ENCODE measurements around the gene TTC31.

Gene TTC31

GRCh38 chr2:74524955-74525716 is 42.3 kb downstream of the TTC31 start:
- no peak for DNase-seq (ENCODE audit: low spot score)
- no peak for FAIRE-seq

GRCh38 chr2:74525717-74526648 is 43.1 kb downstream of the TTC31 start, which contains the start of gene DQX1:
Gene DQX1, minus strand, starts transcription at chr2:74526231. Its CDS starts 502 bp downstream, at chr2:74525729.
- FAIRE-seq, result no peak
- peak; percentile 8 for DNase-seq (ENCODE audit: low spot score)

DNA sequence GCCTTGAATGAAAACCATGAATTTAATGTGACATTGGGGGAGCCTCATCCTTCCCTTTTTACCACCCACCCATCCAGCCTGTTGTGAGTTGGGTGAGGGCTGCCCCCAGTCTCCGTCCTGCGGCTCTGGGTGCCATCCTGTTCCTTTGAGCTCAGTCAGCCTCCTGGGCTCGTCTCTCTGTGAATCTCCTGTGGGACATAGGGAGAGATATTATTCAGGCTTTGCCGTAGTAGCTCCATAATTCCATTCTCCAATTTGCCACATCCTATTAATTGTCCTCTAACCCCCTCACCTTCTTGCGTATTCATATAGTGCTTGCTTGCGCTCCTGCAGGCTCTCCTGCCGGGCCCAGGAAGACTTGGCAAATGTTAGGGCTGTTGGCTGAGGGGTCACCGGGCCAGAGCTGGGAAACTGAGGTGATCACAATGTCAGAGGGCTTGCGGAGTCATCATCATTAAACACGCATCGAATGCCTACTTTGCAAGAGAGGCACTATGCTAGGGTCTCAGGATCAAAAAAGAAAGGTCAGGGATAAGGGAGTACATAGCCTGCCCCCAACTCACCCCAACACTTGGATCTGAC is 43.9 kb downstream of the TTC31 start:
- DNase-seq (ENCODE audit: low spot score) (no peak), FAIRE-seq (no peak)

GRCh38 chr2:74527741-74528140 is 44.9 kb downstream of the TTC31 start:
- no peak for FAIRE-seq
- no peak for DNase-seq (ENCODE audit: low spot score)

GRCh38 chr2:74528600-74529356 is 45.9 kb downstream of the TTC31 start:
- FAIRE-seq (no peak), DNase-seq (ENCODE audit: low spot score) (no peak)

- FAIRE-seq, result peak; percentile 87
- peak; percentile 96 for DNase-seq (ENCODE audit: low spot score)
These were observed 46.7 kb downstream of the TTC31 start, which contains the start of the genes AUP1 and HTRA2 for GRCh38 chr2:74529357-74530238. Gene AUP1, minus strand, starts transcription at chr2:74529706. Its CDS starts 77 bp downstream, at chr2:74529629. Gene HTRA2, plus strand, starts transcription at chr2:74529933. Its CDS starts 74 bp downstream, at chr2:74530007.

DNA sequence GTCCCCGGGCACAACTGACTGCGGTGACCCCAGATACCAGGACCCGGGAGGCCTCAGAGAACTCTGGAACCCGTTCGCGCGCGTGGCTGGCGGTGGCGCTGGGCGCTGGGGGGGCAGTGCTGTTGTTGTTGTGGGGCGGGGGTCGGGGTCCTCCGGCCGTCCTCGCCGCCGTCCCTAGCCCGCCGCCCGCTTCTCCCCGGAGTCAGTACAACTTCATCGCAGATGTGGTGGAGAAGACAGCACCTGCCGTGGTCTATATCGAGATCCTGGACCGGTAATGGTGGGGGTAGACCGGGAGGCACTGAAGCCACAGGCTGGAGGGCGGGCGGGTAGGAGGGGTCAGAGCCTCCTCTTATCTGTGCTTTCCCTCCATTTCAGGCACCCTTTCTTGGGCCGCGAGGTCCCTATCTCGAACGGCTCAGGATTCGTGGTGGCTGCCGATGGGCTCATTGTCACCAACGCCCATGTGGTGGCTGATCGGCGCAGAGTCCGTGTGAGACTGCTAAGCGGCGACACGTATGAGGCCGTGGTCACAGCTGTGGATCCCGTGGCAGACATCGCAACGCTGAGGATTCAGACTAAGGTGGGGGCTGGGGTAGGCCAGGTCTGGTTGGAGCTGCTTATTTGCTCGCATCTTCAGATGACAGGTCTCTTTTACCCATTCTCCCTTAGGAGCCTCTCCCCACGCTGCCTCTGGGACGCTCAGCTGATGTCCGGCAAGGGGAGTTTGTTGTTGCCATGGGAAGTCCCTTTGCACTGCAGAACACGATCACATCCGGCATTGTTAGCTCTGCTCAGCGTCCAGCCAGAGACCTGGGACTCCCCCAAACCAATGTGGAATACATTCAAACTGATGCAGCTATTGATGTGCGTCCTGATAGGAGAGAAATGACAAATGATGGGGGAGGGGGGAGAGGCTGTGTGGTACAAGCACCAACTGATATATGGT is 47.6 kb downstream of the TTC31 start:
- no peak for DNase-seq (ENCODE audit: low spot score)
- no peak for FAIRE-seq

DNA sequence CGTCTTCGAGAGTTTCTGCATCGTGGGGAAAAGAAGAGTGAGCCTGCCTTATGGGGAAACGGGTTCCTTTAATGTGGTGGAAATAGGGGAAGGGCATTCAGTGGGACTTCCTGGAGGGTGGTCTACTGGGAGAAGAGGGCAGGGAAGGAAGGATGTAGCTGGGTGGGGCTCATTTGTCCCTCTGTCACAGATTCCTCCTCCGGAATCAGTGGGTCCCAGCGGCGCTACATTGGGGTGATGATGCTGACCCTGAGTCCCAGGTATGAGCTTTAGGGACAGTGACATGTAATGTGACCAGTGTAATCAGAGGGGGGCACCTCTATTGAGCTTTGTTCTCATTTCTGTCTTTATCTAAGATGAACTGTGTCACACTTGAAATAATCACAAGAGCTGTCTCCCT is 48.8 kb downstream of the TTC31 start:
- DNase-seq (ENCODE audit: low spot score) (no peak), FAIRE-seq (no peak)

- DNase-seq (ENCODE audit: low spot score), result peak; percentile 26
- FAIRE-seq, result no peak
These were observed 49.3 kb downstream of the TTC31 start for GRCh38 chr2:74532222-74532621.

DNA sequence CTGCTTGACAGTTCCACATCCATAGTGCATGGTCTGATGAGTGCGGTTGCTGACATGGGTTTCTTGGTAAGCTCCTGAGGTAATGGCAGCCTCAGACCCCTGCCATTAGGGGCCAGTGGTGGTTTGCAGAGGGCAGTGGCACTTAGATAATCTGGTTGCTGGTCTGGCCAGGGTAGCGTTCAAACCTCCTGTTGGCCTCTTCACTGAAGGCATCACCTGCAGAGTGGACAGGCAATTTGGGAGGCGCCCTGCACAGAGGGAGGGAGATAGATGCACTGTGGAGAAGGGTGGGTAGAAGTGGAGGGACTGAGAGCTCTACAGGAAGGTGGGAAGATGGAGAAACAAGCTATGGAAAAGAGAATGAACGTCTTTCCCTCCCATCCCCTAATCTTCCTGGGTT is 50.6 kb downstream of the TTC31 start:
- DNase-seq (ENCODE audit: low spot score), result no peak
- FAIRE-seq, result no peak

- FAIRE-seq (no peak), DNase-seq (ENCODE audit: low spot score) (no peak)
These were observed 51.5 kb downstream of the TTC31 start for GRCh38 chr2:74534411-74534810.

DNA sequence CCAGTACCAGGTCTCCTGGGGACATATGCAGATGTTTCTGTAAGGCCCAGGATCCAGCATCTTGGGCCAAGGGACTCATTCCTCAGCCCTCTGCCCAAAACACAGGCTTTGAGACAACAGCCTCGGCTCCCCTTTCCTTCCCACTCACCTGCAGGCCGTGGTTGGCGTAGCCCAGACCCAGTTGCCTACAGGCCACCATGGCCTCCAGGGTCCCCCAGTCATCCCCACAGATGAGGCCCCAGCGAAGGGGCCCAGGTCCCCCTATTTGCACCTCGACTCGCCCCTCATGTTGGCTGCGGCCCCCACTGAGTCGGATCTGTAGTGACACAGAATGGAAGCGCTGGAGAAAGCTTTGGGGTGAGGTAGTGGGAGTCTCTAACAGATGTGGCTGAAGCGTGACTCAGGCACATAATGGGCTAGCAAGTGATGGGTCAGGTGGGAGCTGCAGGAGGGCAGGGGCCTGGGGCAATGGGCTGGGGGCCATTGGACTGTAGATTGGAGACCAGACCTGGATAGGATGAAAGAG is 52.6 kb downstream of the TTC31 start:
- no peak for FAIRE-seq
- DNase-seq (ENCODE audit: low spot score), result no peak

DNA sequence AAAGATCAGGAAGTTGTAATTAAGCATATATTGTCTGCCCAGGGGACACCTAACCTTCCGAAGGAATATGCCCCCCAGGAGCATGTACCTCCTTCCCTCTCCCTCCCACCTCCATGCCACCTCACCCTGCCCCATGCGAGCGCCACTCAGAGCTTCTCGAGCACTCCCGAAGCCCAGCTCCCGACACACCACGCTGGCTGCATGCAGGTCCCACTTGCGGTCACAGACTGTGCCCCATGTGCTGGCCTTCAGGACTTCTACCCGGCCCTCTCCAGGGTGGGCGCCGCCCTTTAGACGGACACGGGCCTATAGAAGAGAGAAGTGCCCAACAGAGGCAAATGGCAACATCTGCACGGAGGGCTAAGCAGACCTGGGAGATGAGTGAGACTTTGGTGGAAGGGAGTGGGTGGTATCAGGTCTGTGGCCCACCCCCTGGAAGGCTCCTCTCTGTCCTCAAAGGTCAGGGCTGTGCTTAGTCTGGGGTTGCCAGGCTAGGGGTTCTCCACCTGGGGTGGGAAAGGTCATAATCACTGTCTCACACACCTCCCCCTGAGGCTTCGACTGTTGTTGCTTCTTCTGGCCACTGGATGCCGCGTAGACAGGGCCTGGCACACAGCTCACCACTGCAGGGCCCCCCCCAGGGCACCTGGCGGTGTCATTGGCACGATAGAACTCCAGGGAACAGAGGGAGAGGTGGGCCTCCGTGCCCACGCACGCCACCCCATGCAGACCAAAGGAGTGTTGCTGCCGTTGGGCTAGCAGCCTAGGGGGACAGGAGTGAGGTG is 53.5 kb downstream of the TTC31 start:
- DNase-seq (ENCODE audit: low spot score) (no peak), FAIRE-seq (no peak)

GRCh38 chr2:74537140-74537539 is 54.3 kb downstream of the TTC31 start:
- FAIRE-seq, result no peak
- no peak for DNase-seq (ENCODE audit: low spot score)

DNA sequence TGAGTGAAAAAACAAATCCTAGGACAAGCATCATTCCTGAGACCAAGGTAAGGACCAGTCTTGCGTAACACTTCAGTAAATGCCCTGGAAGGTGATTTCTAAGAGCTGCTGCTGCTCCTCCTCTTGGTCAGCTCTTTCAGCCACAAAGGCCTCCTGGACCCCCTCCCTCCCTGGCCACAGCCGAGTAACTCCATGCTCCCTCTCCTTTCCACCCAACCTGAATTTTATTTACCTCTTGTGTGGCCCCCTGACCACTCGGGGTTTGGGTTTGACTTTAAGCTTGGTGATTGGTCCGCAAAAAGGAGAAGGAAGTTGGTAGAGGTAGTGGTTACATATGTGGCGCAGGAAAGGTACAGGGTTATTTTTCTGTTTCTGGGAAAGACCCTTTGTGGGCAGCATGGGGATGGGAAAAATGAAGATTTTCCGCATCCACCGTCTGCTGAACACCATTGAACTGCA is 56.0 kb downstream of the TTC31 start:
- DNase-seq (ENCODE audit: low spot score), result no peak
- no peak for FAIRE-seq

GRCh38 chr2:74540291-74540690 is 57.4 kb downstream of the TTC31 start:
- no peak for DNase-seq (ENCODE audit: low spot score)
- FAIRE-seq, result no peak

DNA sequence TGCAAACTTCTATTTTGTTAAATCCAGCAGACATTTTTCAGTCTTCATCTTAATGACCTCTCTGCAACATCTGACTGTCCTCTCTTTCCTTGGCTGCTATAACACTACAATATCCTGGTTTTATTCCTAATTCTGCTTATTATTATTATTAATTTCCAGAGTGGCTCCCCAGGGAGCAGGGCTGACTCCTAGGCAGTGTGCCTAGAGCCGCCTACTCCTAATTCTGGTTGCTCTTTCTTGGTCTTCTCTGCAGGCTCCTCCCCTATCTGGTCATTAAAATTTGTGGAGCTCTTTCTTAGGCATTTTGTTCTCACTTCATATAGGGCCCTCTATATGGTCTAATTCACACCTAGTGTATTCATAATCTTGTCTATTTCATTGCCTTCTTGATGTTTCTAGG is 60.1 kb downstream of the TTC31 start:
- no peak for FAIRE-seq
- no peak for DNase-seq (ENCODE audit: low spot score)
